HG02938 (cell line): ENCODE results near the gene CSNK1G2.

Experiments used
- ATAC-seq: cut with Tn5 transposase; IDR thresholded peaks from one replicate; pipeline ENCODE4 v1.9.1; 2021; ENCODE audit warnings: mild to moderate bottlenecking, moderate library complexity; ENCODE audit not compliant: unreplicated experiment

The CSNK1G2 gene

GRCh38 chr19:1962674-1963073 lies 21.7 kb downstream of the CSNK1G2 start:
- ATAC-seq, result no peak

GRCh38 chr19:1967087-1967608 lies 26.2 kb downstream of the CSNK1G2 start:
- no peak for ATAC-seq

GRCh38 chr19:1968279-1969175 lies 27.6 kb downstream of the CSNK1G2 start:
- ATAC-seq, result no peak

- no peak for ATAC-seq
Observed at GRCh38 chr19:1969176-1970002, 28.4 kb downstream of the CSNK1G2 start.

GRCh38 chr19:1970003-1970805 lies 29.2 kb downstream of the CSNK1G2 start:
- no peak for ATAC-seq

GRCh38 chr19:1970806-1971502 lies 30.0 kb downstream of the CSNK1G2 start:
- ATAC-seq, result no peak

GRCh38 chr19:1974381-1975161 lies 33.6 kb downstream of the CSNK1G2 start:
- no peak for ATAC-seq

- no peak for ATAC-seq
Observed at GRCh38 chr19:1975162-1975480, 34.1 kb downstream of the CSNK1G2 start.

- no peak for ATAC-seq
Observed at GRCh38 chr19:1977120-1977519, 36.1 kb downstream of the CSNK1G2 start.

GRCh38 chr19:1978346-1978894 lies 37.4 kb downstream of the CSNK1G2 start:
- no peak for ATAC-seq

- no peak for ATAC-seq
Observed at GRCh38 chr19:1979017-1979416, 38.0 kb downstream of the CSNK1G2 start.

- no peak for ATAC-seq
Observed at GRCh38 chr19:1979642-1980041, 38.7 kb downstream of the CSNK1G2 start.

- no peak for ATAC-seq
Observed at GRCh38 chr19:1980091-1980808, 39.3 kb downstream of the CSNK1G2 start.

GRCh38 chr19:1980809-1981181 lies 39.8 kb downstream of the CSNK1G2 start:
- no peak for ATAC-seq

GRCh38 chr19:1981253-1981652 lies 40.3 kb downstream of the CSNK1G2 start:
- ATAC-seq, result no peak

- no peak for ATAC-seq
Observed at GRCh38 chr19:1984357-1984756, 43.4 kb downstream of the CSNK1G2 start.

- no peak for ATAC-seq
Observed at GRCh38 chr19:1985588-1986356, 44.8 kb downstream of the CSNK1G2 start.
